T follicular helper cell (primary cell): ENCODE measurements around the gene BSPRY.

Source experiments
- DNase-seq: peaks from one replicate; pipeline ENCODE4 v3.0.0-alpha.2; 2020; ENCODE audit warnings: low read depth
- total RNA-seq, 2 experiments: gene quantifications; one replicate each; lab custom pipeline; 2026; lab: John Stamatoyannopoulos, UW

The BSPRY gene
- total RNA-seq, result 0.18 to 0.96 reads per million in 2 experiments

DNA sequence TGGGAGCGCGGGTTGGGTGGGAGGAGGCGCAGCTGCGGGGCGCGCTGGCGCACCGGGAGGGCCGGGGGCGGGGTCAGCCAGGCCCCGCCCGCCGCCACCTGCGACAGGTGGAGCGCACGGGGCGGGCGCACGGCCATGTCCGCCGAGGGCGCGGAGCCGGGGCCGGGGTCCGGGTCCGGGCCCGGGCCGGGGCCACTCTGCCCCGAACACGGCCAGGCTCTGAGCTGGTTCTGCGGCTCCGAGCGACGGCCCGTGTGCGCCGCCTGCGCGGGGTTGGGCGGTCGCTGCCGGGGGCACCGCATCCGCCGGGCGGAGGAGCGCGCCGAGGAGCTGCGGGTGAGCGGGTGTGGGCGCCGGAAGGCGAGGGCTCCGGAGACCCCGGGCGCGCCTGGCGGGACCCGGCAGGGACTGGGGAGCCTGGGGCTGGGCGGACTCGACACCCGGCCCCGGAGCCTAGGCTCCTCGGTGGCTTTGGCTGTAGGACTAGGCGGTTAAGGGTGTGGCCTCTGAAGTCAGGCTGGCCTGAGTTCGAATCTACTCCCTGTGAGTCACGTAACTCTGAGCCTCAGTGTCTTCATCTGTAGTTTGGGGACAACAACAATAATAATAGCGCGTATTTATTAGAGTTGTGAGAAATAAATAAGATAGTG, at the start of gene BSPRY:
TSS of gene BSPRY (plus strand) at position 97 of the 650 bp plus-strand sequence. CDS start at position 136, 39 bp downstream.
- peak; percentile 14 for DNase-seq

DNA sequence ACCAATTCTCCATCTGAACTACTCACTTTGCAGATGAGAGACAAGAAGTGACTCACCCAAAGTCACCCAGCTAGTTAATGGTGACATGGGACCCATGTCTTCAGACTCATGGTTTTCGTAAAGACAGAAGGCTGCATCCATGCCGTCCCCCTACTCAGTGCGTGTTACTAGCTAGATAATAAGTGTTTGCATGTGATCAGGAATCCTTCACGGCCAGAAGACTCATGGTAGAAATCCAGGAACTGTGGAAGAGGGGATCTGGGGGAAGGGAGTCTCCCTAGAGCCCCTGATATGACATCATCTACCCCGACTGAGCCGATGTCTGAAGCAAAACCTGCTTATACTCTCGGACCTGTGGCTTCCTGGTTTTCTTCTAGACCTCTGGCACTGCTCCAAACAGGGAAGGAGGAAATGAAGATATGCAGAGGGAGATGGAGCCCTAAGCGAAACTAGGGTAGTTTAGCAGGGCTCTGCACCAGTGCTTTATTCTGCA, 49.5 kb upstream of the BSPRY start:
- no peak for DNase-seq

DNA sequence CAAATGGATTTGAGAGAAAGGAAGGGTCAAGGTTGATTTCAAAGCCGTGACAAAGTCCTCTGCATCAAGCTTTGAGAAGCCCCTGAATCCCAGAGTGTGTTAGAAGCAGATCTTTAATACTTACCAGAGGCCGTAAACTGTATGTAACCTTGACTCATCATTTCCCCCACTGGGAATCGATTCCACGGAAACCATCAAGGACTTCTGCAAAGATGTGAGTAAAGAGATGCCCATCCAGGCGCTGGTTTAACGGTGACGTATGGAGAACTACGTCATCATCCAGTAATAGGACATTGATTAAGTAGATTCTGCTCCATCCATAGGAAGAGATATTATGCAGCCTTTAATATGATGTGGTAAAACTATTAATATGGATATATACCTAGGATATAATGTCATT, 47.8 kb upstream of the BSPRY start:
- no peak for DNase-seq

DNA sequence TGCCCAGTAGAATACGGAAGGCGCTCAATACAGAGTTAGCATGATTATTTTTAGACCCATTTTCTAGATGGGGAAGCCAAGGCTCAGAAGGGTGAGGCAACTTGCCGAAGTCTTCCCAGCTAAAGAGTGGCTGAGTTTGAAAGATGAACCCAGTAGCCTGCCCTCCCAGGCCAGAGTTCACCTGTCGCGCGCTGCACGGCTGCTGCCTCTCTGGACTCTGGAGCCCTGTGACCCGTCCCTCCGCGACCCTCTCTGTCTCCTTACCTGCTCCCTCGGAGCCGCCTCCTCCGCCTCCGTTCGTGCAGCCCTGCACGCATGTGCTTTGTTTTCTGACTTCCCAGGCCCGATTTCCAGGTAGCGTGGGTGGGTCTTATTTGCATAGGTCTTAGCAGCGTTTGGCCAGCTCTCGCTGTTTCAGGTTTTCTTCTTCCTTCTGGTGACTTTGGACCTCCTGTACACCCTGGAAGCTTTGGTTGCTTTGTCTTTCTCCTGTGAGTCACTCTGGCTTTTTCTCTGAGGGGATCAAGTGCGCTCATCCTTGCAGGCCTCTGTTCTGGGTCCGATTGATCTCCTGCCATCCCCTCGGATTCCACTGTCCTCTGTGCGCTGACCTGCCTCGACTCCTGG, 46.4 kb upstream of the BSPRY start, which contains the start of gene RNF183:
TSS of gene RNF183 (minus strand) at position 585 of the 627 bp plus-strand sequence. CDS start 5,192 bp downstream, outside the sequence.
- no peak for DNase-seq

DNA sequence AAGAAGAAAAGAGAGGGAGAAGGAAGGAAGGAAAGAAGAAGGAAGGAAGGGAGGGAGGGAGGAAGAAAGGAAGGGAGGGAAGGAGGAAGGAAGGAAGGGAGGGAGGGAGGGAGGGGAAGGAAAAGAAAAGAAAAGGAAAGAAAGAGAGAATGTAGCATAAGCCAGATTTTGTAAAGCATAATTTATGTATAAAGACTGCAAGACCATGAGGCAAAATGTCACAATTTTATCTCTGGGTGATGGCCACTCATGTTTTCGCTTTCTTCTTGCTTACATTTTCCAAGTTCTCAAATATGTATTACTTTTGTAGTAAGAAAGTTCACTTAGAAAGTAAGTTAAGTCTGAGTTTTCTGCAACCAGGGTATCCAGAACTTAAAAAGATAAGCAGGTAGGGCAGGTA, 42.8 kb upstream of the BSPRY start:
- DNase-seq, result no peak

DNA sequence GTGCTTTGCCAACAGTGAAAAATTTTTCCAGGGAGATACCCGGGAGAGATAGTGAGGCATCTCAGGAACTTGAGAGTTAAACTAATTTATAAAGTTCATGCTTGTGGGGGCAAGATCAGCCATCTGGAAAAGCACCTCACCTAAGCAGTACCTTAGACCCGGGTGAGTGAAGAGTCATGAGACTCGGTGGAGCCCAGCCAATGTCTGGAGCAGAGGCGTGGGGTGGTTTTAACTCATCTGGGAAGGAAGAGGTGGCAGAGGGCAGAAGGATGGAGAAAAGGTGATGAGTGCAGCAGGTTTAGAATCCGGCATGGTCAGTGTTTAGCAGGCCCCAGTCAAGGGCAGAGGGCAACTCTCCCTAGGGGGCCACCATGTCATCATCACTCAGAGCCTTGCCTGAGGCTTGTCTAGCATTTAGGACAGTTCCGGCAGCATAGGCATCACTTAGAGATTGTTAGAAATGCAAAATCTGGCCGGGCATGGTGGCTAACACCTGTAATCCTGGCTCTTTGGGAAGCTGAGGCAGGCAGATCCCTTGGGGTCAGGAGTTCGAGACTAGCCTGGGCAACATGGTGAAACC, 41.9 kb upstream of the BSPRY start:
- no peak for DNase-seq

DNA sequence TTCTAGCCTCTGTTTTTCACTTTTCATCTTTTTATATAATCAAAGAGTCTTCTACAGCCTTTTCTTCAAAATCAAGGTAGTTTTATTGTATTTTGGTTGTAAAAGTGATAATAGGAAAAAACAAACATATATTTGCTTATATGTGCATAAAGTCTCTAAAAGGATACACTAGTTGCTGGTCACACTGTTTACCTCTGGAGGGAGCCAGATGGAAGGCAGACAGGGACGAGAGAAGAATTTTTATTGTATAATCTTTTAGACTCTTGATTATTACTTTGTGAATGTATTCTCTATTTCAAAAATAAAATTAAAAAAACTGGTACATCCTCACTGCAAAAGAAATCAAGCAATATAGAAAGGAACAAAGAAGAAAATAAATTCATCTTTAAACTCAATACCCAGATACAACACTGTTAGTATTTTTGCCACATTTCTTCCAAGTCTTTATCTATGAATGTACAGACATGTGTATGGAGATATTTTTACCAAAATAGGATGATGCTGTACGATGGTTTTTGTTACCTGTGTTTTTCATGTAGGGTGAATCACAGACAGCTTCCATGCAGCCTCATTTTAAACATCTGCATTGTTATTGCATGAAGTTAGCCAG, 40.0 kb upstream of the BSPRY start:
- peak; percentile 6 for DNase-seq

DNA sequence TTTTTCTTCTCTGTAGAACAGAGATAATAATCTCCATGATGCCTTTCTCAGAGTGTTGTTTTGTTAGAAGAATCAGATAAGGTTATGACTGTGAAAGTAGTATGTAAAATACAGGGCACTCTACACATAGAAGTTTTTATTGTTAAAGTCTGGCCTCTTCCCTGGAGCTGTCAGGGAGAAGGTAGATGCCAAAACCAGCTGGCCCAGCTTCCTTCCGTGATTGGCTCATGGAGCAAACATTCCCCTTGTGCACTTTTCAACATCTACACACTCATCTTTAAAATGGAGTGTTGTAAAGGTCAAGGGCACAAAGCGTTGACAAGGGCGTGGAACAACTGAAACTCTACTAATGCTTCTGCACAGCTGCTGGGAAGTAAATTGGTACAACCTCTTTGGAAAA, 38.8 kb upstream of the BSPRY start:
- no peak for DNase-seq

DNA sequence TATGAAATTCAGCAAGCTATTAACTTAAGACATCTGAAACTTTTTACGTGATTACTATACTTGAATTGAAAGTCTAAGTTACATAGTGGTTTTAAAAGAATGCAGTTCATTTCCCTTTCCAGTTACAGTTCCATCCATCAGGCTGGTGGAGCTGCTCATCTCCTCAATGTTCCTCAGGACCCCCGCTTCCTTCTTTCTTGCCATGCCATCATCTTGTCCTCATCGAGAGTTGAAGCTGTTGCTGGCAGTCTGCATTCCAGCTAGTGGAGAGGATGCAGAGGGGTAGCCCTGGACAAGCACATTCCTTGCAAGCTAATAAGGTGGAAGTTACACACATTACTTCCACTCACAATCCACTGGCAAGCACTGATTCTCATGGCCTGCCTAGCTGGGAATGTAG, 37.4 kb upstream of the BSPRY start:
- no peak for DNase-seq

DNA sequence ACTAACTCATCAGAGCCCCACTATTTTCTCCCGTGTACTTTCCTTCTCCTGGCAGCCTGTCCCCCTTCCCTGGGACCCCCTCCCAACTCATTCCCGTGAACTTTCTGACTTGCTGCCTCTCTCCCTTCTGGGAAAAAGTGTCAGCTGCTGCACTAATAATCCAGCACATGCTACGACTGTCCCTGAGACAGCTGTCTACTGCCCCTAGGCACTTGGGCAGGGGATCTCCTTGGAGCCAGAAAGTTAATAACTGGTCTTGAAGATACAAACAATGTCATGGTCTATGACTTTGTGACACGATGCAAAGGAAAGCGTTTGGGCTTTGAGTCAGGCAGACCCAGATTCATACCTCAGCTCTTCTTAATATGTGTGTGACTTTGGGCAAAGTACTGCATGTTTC, 36.1 kb upstream of the BSPRY start:
- no peak for DNase-seq

DNA sequence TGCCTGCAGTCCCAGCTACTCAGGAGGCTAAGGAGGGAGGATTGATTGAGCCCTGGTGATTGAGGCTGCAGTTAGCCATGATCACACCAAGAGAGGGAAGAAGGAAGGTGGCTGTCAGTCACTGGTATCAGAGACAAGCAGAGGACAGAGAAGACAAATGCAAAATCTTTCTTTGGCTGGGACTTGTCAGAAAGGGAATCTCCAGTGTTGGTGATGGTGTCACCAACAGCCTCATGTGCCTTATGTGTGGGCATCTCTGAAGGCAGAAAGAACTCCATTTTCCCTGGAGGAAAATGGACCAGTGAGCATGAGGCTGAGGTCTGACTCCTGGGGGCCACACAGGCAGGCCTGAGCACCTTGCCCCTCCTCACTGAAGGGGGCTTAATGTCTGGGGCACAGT, 34.1 kb upstream of the BSPRY start:
- DNase-seq, result no peak

DNA sequence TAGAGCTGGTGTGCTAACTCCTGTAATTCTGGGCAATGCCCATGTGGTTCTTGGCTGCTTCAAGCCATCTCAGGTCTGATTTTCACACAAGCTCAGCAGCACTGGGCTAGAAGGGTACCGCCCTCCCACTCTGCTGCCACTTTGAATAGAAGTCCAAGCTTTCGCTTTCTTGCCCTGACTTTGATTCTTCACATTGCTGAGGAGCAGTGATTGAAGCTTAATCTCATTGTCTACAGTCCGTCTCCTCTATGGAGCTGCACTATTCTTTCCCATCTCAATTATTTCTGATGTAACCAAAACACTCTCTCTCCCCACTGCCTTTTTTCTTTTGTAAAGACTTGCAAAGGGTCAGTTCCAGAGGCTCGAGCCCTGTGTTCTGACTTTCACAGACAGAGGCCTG, 33.3 kb upstream of the BSPRY start:
- no peak for DNase-seq

DNA sequence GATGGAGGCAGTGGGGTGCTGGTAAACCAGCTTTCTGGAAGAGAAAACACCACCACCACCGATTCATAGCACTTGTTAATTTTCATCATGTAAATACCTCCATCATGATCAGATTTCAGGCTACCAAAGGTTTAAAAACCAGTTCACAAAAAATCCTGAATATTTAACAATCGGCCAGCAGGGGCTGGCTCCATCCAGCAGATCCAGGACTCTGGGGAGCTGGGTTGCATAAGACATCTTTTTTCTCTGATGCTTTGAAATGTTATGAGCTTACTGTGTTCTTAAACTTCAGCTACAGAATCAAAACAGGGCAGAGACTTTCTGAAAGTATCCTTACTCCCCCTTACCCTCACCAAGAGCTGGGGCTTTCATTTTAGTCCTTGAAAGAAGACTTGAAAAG, 31.6 kb upstream of the BSPRY start:
- DNase-seq, result no peak

DNA sequence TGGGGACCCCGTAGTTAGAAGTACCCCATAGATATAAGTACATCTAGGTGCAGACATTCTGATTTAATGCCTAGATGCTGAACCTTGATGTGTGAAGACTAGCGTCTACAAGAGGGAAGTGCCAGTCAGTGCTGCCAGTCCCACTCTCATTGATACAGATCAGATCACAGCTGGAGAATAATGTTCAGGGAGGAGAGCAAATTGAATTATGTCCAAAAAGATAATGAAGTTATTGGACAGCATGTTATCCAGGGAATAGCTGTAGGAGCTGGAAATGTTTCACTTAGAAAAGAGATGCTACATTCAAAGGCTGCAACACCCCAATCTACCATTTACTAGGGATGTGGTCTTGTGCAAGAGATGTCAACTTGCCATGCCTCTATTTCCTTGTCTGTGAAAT, 30.3 kb upstream of the BSPRY start:
- DNase-seq, result no peak

DNA sequence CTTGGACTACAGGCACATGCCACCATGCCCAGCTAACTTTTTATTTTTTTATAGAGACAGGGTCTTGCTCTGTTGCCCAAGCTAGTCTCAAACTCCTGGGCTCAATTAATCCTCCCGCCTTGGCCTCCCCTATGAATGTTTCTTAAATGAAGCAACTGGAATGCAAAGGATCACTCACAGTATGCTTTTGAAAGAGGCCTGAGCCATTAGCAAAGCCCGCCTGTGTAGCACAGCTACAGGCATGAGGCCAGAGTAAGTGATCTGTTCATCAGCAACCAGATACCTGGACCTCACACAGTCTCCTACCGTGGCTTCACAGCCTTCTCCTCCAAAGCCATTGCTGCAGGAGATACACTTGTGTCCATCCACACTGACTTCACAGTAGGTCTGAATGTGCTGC, 29.3 kb upstream of the BSPRY start:
- no peak for DNase-seq

DNA sequence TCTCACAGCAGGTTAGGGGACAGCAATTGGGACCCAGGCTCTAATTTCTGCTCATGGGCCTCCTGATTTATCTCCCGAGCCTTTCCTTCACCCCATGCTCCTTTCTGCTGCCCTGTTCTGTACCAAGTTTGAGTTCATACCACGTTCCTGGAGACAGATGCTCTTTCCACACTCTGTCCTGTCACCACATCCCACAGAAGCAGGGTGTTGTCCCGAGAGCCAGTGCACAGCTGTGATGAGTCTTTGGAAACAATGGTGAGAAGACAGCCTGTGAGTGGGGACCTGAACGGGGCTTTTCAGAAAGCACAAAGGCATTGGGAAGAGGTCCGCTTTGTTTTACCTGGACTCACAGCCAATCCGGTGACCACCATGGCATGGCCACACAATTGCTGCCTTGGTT, 26.7 kb upstream of the BSPRY start:
- DNase-seq, result no peak

DNA sequence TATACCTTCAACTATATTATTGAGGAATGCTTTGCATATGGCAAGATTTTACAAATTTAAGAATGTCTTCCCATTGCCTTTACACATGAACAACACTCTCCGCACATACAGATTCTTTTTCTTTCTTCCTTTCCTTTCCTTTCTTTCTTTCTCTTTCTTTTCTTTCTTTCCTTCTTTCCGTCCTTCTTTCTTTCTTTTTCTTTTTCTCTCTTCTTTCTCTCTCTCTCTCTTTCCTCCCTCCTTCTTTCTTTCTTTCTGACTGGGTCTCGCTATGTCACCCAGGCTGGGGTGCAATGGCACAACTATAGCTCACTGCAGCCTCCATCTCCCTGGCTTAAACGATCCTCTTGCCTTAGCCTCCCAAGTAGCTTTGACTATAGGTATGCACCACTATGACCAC, 23.1 kb upstream of the BSPRY start:
- DNase-seq, result no peak

DNA sequence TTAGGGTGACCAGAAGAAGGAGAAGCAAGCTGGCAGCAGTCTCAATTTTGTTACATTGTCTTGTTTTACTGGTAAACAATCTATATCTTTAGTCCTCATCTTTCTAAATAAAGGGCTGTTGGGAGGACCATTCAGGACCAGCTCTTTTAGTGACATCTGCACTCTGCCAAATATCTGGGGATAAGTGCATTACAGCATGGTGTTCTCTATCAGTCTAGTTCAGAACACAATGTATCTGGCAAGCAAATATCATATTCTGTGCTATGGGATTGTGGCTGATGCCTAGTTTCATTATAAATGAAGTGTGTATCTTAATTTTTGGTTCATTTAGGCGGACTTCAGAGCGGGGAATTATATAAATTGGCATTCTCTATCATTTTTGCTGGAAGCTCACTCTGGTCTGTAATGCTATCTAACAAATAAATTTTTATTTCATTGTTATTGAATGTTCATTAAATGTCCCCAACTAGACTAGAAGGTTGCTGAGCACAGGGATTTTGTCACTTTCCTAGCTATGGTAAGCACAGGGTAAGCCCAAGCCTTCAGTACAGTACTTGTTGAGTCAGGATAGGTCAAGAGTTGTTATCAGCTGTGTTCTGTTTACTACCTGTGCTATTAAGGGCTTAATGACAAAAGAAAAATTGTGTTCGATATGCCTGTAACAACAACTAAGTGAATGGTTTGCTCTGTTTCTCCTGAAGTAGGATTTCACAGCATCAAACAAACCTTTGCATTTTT, 21.1 kb upstream of the BSPRY start:
- DNase-seq, result no peak

DNA sequence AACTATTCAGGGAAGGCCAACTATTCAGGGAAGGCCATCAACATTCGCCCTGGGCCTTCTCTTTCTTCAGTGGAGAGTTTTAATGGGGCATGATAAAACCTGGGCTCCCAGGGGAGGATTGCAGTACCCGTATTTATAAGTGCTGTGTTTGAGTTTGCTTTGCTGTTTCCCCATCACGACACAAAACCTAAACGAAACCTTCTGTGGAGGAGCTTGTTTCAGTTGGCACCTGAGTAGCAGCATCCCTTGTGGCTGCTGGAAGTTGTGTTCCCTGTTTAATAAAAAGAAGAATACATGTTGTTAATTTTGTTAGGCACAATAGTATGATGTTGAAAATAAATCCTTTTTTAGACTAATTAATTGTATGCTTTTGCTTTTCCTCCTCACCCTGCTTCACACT, 17.6 kb upstream of the BSPRY start:
- no peak for DNase-seq

DNA sequence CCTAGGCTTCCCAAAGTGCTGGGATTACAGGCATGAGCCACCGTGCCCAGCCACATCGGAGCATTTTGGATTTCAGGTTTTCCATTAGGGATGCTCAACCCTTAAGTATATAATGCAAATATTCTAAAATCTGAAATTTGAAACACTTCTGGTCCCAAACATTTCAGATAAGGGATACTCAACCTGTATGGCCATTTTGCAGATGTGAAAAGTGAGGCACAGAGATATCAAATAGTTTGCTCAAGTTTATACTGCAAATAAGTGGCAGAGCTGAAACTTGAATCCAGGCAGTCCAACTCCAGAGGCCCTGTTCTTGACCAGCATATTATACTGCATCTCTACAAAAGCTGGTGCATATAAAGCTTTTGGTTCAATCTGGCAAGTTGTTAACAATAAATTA, 11.6 kb upstream of the BSPRY start:
- DNase-seq, result no peak

DNA sequence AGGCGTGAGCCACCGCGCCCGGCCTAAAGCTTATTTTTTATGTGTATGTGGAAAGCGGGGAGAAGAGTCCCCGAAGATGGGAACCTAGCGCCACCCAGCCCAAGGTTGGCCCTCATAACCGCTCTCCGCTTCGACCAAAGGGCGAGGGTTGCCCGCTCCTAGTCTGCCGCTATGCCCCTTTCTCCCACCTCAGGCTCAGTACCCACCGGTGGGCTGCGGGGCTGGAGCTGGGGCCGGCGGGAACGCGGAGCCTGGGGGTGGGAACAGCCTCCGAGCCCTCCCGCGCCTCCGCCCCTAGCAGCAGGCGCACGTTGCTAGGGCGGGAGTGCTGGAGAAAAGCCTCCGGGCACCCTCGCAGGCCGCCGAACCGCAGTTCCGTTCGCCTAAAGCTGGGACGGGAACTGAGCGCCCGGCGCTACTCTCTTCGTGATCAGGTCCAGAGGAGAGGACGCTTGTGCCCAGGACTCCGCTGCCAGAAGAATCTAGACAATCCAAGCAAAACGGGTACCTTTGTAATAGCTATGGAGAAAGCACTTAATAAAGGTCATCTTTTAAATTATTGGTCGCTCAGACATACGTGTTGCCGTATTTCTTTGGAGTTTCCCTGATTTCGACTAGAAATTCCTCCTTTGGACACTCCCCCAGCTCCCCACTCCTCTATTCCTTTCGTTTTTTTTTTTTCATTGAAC, 9.2 kb upstream of the BSPRY start, which contains the start of gene WDR31:
TSS of gene WDR31 (minus strand) at position 265 of the 689 bp plus-strand sequence. CDS start 8,253 bp downstream, outside the sequence.
- peak; percentile 61 for DNase-seq
